IPS-15b (cell line): ENCODE data around the gene SLC2A6.

Experiments
- H3K27me3 ChIP-seq: one replicate; pipeline ENCODE4 v1.6.1; 2013; ENCODE audit warnings: low read length; ENCODE audit not compliant: control insufficient read depth, insufficient read depth
- H3K36me3 ChIP-seq: one replicate; pipeline ENCODE4 v1.6.1; 2013; ENCODE audit warnings: low read length; ENCODE audit not compliant: control insufficient read depth, insufficient read depth
- H3K4me1 ChIP-seq: one replicate; pipeline ENCODE4 v1.6.1; 2013; ENCODE audit warnings: mild to moderate bottlenecking, low read length; ENCODE audit not compliant: control insufficient read depth, insufficient read depth
- H3K4me3 ChIP-seq: one replicate; pipeline ENCODE4 v1.5.1; 2013; ENCODE audit warnings: low read depth, low read length
- H3K9ac ChIP-seq: one replicate; pipeline ENCODE4 v1.6.1; 2013; ENCODE audit warnings: low read depth, mild to moderate bottlenecking, low read length
- H3K9me3 ChIP-seq: one replicate; pipeline ENCODE4 v1.6.1; 2013; ENCODE audit warnings: mild to moderate bottlenecking, low read length; ENCODE audit not compliant: control insufficient read depth, insufficient read depth

SLC2A6 gene

GRCh38 chr9:133490865-133491655 lies 12.2 kb upstream of the SLC2A6 start:
- no peaks in the 10 kb centered on the region for H3K27me3 ChIP-seq
- no peak overlapping the region for H3K9ac ChIP-seq
- no peaks in the 10 kb centered on the region for H3K9me3 ChIP-seq
- H3K36me3 ChIP-seq, result no peaks in the 10 kb centered on the region
- no peaks in the 10 kb centered on the region for H3K4me1 ChIP-seq
- no peak overlapping the region for H3K4me3 ChIP-seq

- no peak overlapping the region for H3K4me3 ChIP-seq
- H3K9ac ChIP-seq, result no peak overlapping the region
- H3K9me3 ChIP-seq, result no peaks in the 10 kb centered on the region
- no peaks in the 10 kb centered on the region for H3K4me1 ChIP-seq
- H3K36me3 ChIP-seq, result no peaks in the 10 kb centered on the region
- H3K27me3 ChIP-seq, result no peaks in the 10 kb centered on the region
These were observed 11.3 kb upstream of the SLC2A6 start for GRCh38 chr9:133490201-133490681.

GRCh38 chr9:133489253-133490190 lies 10.6 kb upstream of the SLC2A6 start:
- Histone ChIP-seq H3K4me1 (no peaks in the 10 kb centered on the region), H3K9ac (no peak overlapping the region), H3K36me3 (no peaks in the 10 kb centered on the region), H3K27me3 (no peaks in the 10 kb centered on the region), H3K4me3 (no peak overlapping the region), H3K9me3 (no peaks in the 10 kb centered on the region)

GRCh38 chr9:133488686-133489252 lies 9.9 kb upstream of the SLC2A6 start:
- Histone ChIP-seq H3K4me3 (no peak overlapping the region), H3K27me3 (no peaks in the 10 kb centered on the region), H3K9me3 (no peaks in the 10 kb centered on the region), H3K4me1 (no peaks in the 10 kb centered on the region), H3K36me3 (no peaks in the 10 kb centered on the region), H3K9ac (no peak overlapping the region)

- Histone ChIP-seq H3K9me3 (no peaks in the 10 kb centered on the region), H3K4me3 (no peak overlapping the region), H3K27me3 (peaks cover 2% of the 10 kb centered on the region), H3K36me3 (no peaks in the 10 kb centered on the region), H3K4me1 (no peaks in the 10 kb centered on the region), H3K9ac (no peak overlapping the region)
These were observed 8.4 kb upstream of the SLC2A6 start for GRCh38 chr9:133487331-133487725.

- H3K4me3 ChIP-seq, result no peak overlapping the region
- H3K9ac ChIP-seq, result no peak overlapping the region
- H3K27me3 ChIP-seq, result peaks cover 2% of the 10 kb centered on the region
These were observed 6.8 kb upstream of the SLC2A6 start for GRCh38 chr9:133485531-133486260.

GRCh38 chr9:133484671-133485437 lies 6.0 kb upstream of the SLC2A6 start:
- Histone ChIP-seq H3K4me1 (no peaks in the 10 kb centered on the region), H3K4me3 (no peak overlapping the region), H3K9ac (no peak overlapping the region), H3K36me3 (no peaks in the 10 kb centered on the region), H3K9me3 (no peaks in the 10 kb centered on the region), H3K27me3 (peaks cover 4% of the 10 kb centered on the region)

More at GRCh38 chr9:133485531-133486260, 6.8 kb upstream of the SLC2A6 start:
- Histone ChIP-seq H3K36me3 (no peaks in the 10 kb centered on the region), H3K4me1 (no peaks in the 10 kb centered on the region), H3K9me3 (no peaks in the 10 kb centered on the region)

GRCh38 chr9:133483611-133484010 lies 4.7 kb upstream of the SLC2A6 start:
- Histone ChIP-seq H3K36me3 (no peaks in the 10 kb centered on the region), H3K4me1 (no peaks in the 10 kb centered on the region), H3K9ac (no peak overlapping the region), H3K4me3 (no peak overlapping the region), H3K9me3 (no peaks in the 10 kb centered on the region), H3K27me3 (peaks cover 8% of the 10 kb centered on the region)

GRCh38 chr9:133477992-133478850 lies 678 bp downstream of the SLC2A6 start:
- H3K4me1 ChIP-seq, result no peaks in the 10 kb centered on the region
- H3K4me3 ChIP-seq, result peak overlapping the region; percentile 70

GRCh38 chr9:133477461-133477860 lies 1.4 kb downstream of the SLC2A6 start:
- peak overlapping the region; percentile 70 for H3K4me3 ChIP-seq
- H3K9ac ChIP-seq, result no peak overlapping the region
- H3K27me3 ChIP-seq, result peaks cover 6% of the 10 kb centered on the region
- H3K36me3 ChIP-seq, result peaks cover 29% of the 10 kb centered on the region
- H3K9me3 ChIP-seq, result no peaks in the 10 kb centered on the region
- no peaks in the 10 kb centered on the region for H3K4me1 ChIP-seq

More at GRCh38 chr9:133477992-133478850, 678 bp downstream of the SLC2A6 start:
- Histone ChIP-seq H3K9me3 (no peaks in the 10 kb centered on the region), H3K36me3 (peaks cover 25% of the 10 kb centered on the region), H3K9ac (peak overlapping the region; percentile 54), H3K27me3 (peaks cover 6% of the 10 kb centered on the region)
